Measurements from ENCODE around the gene ARHGAP6. TPM values are rescaled to one million over a fixed set of nuclear protein-coding genes. Genes with fewer than 3 reads are reported as not detected.

The ARHGAP6 gene
- total and polyA plus RNA-seq, 2 of the 4 experiments (the other 2 are of a cell fraction): 1.4 to 1.8 TPM

GRCh38 chrX:11687157-11687556, 21.4 kb upstream of the ARHGAP6 start:
- no peaks in the 10 kb centered on the region for H4K20me1 ChIP-seq (ENCODE audit: insufficient read depth, low read length)
- intact Hi-C loops (cut with micrococcal nuclease): no loop called here
- ChIA-PET POLR2A (ENCODE audit: unreplicated experiment) (no interaction called here), CTCF (no interaction called here)
- H3K9me3 ChIP-seq (ENCODE audit: control insufficient read depth, insufficient read depth, low read length): no peaks in the 10 kb centered on the region
- no peak overlapping the region for H3K14ac ChIP-seq (replicated peaks; ENCODE audit: low read depth, low read length)
- no peak overlapping the region for H3K4ac ChIP-seq (ENCODE audit: low read depth, low read length)
- H3K56ac ChIP-seq (ENCODE audit: extremely low read depth, insufficient read depth, low read length): no peak overlapping the region
- no peaks in the 10 kb centered on the region for H3K4me1 ChIP-seq (ENCODE audit: control insufficient read depth, insufficient read depth, low read length)
- no peaks in the 10 kb centered on the region for H3K9me1 ChIP-seq (ENCODE audit: insufficient read depth, low read length)
- H3K79me1 ChIP-seq (ENCODE audit: low read depth in 1 of 2, low read length in 2 of 2): no peaks in the 10 kb centered on the region
- H2AK9ac ChIP-seq (replicated peaks; ENCODE audit: low read depth, low read length, poor library complexity): no peak overlapping the region
- no peak overlapping the region for H3K4me3 ChIP-seq (ENCODE audit: insufficient read depth, low read depth, low read length)
- H2BK5ac ChIP-seq (ENCODE audit: low read depth, low read length, poor library complexity, severe bottlenecking): no peak overlapping the region
- H4K8ac ChIP-seq (ENCODE audit: low read depth in 2 of 2, low read length in 2 of 2): no peak overlapping the region
- H2AK5ac ChIP-seq (ENCODE audit: low read depth, low read length): no peak overlapping the region
- H3K9ac ChIP-seq (ENCODE audit: low read depth, low read length): no peak overlapping the region
- H4K5ac ChIP-seq (ENCODE audit: low read depth, low read length): no peak overlapping the region
- no peak overlapping the region for H3K4me2 ChIP-seq (ENCODE audit: low read depth, low read length)
- dilution Hi-C loops (cut with HindIII; ENCODE audit: low sequenced_read_pairs, unreplicated experiment): no loop called here
- no TSS peak for BruUV-seq (replicated peaks)
- H3K27me3 ChIP-seq (ENCODE audit: control insufficient read depth, insufficient read depth, low read length): no peaks in the 10 kb centered on the region
- no peak overlapping the region for H3K18ac ChIP-seq (ENCODE audit: low read depth, low read length)
- in situ Hi-C loops (cut with MboI; ENCODE audit: low sequenced_read_pairs): no loop called here
- no peak for TF ChIP-seq MXI1 (IDR thresholded peaks at IDR 0.05; ENCODE audit: borderline replicate concordance, low read depth, low read length)
- TF ChIP-seq CEBPB (IDR thresholded peaks at IDR 0.05; ENCODE audit: low read depth, low read length): no peak
- TF ChIP-seq RFX5 (IDR thresholded peaks at IDR 0.05; ENCODE audit: low read depth, low read length): no peak
- no peak for TF ChIP-seq MAFK (IDR thresholded peaks at IDR 0.05; ENCODE audit: low read depth, low read length)
- TF ChIP-seq RCOR1 (IDR thresholded peaks at IDR 0.05; ENCODE audit: insufficient replicate concordance, low read length): no peak
- TF ChIP-seq NFE2L2 (IDR thresholded peaks at IDR 0.05; ENCODE audit: low read depth, low read length): no peak
- TF ChIP-seq BHLHE40 (IDR thresholded peaks at IDR 0.05; ENCODE audit: low read depth, low read length): no peak
- no peak for TF ChIP-seq MAZ (IDR thresholded peaks at IDR 0.05; ENCODE audit: borderline replicate concordance, low read depth, low read length)
- ATAC-seq (ENCODE audit: low read depth) (no peak), DNase-seq (no peak)
- H2AFZ ChIP-seq (replicated peaks; ENCODE audit: low read length, poor library complexity): no peak overlapping the region
- no peak overlapping the region for H3K23ac ChIP-seq (ENCODE audit: low read depth, low read length)
- no peak overlapping the region for H4K91ac ChIP-seq (ENCODE audit: insufficient read depth, low read depth, low read length)
- H2BK120ac ChIP-seq (ENCODE audit: low read depth, low read length): no peak overlapping the region
- H3K36me3 ChIP-seq (ENCODE audit: control insufficient read depth, insufficient read depth, low read length): no peaks in the 10 kb centered on the region
- no peak overlapping the region for H2BK15ac ChIP-seq (ENCODE audit: low read depth, low read length)
- no peak overlapping the region for H3K27ac ChIP-seq (ENCODE audit: insufficient read depth, low read length)
- H2BK20ac ChIP-seq (ENCODE audit: low read depth, low read length): no peak overlapping the region
- no CpG with 5 or more reads among the region's 2 CpGs for WGBS, 2 experiments (ENCODE audit: extremely low coverage in 2 of 2, insufficient read length in 1 of 2)
